Loucy (cell line): ENCODE data around the gene MINAR2.

Source experiments
- H2AFZ ChIP-seq: fragments of 200-600 bp; sonication (generic); 2 replicates; pipeline ENCODE4 v1.6.0; 2016; ENCODE audit warnings: antibody characterized with exemption, mild to moderate bottlenecking, low read length, moderate library complexity
- H3F3A ChIP-seq: fragments of 200-600 bp; 2 replicates; pipeline ENCODE4 v1.6.0; 2016; ENCODE audit warnings: antibody characterized with exemption, low read depth, mild to moderate bottlenecking
- H3K27me3 ChIP-seq: fragments of 200-600 bp; sonication (generic); 2 replicates; pipeline ENCODE4 v1.6.1; 2014; ENCODE audit warnings: low read length, mild to moderate bottlenecking; ENCODE audit not compliant: insufficient read depth, poor library complexity, severe bottlenecking
- H3K36me3 ChIP-seq: fragments of 200-600 bp; sonication (generic); 2 replicates; pipeline ENCODE4 v1.6.1; 2016; ENCODE audit warnings: low read length; ENCODE audit not compliant: insufficient read depth
- H3K4me1 ChIP-seq: fragments of 200-600 bp; sonication (generic); 2 replicates; pipeline ENCODE4 v1.5.1; 2014; ENCODE audit warnings: low read length, mild to moderate bottlenecking; ENCODE audit not compliant: insufficient read depth, poor library complexity, severe bottlenecking
- H3K4me2 ChIP-seq: fragments of 200-600 bp; sonication (generic); 2 replicates; pipeline ENCODE4 v1.6.0; 2014; ENCODE audit warnings: antibody characterized with exemption, low read length, low read depth, mild to moderate bottlenecking; ENCODE audit not compliant: poor library complexity, severe bottlenecking
- H3K4me3 ChIP-seq: fragments of 200-600 bp; sonication (generic); 2 replicates; pipeline ENCODE4 v1.5.1; 2014; ENCODE audit warnings: low read length, mild to moderate bottlenecking, mixed read lengths; ENCODE audit not compliant: poor library complexity, severe bottlenecking
- H3K79me2 ChIP-seq: fragments of 200-600 bp; sonication (generic); 2 replicates; pipeline ENCODE4 v1.6.1; 2014; ENCODE audit warnings: low read length; ENCODE audit not compliant: insufficient read depth
- H3K9ac ChIP-seq: fragments of 200-600 bp; sonication (generic); 2 replicates; pipeline ENCODE4 v1.6.0; 2014; ENCODE audit warnings: mild to moderate bottlenecking, low read depth, low read length, moderate library complexity; ENCODE audit not compliant: poor library complexity, severe bottlenecking
- H3K9me2 ChIP-seq: fragments of 200-600 bp; sonication (generic); replicated peaks from 2 replicates; pipeline ENCODE4 v1.6.1; 2016; ENCODE audit warnings: low read depth, low read length, mixed read lengths
- H3K9me3 ChIP-seq: fragments of 200-600 bp; sonication (generic); 2 replicates; pipeline ENCODE4 v1.6.1; 2014; ENCODE audit warnings: mild to moderate bottlenecking, antibody characterized with exemption, low read length, low read depth; ENCODE audit not compliant: insufficient read depth
- H4K20me1 ChIP-seq: fragments of 200-600 bp; sonication (generic); 2 replicates; pipeline ENCODE4 v1.6.0; 2014; ENCODE audit warnings: antibody characterized with exemption, low read length, mild to moderate bottlenecking; ENCODE audit not compliant: insufficient read depth, poor library complexity, severe bottlenecking
- EZH2phosphoT487 ChIP-seq: fragments of 200-600 bp; IDR thresholded peaks from 2 replicates; pipeline ENCODE4 v1.6.1; 2018; ENCODE audit warnings: antibody characterized with exemption, mild to moderate bottlenecking, moderate library complexity, borderline replicate concordance
- TF ChIP-seq, protein P1 (sequence below): fragments of 200-600 bp; sonication (generic); conservative IDR thresholded peaks from 2 replicates; pipeline ENCODE4 v1.5.1; 2014; ENCODE audit warnings: mild to moderate bottlenecking, antibody characterized with exemption, low read length

Gene MINAR2

DNA sequence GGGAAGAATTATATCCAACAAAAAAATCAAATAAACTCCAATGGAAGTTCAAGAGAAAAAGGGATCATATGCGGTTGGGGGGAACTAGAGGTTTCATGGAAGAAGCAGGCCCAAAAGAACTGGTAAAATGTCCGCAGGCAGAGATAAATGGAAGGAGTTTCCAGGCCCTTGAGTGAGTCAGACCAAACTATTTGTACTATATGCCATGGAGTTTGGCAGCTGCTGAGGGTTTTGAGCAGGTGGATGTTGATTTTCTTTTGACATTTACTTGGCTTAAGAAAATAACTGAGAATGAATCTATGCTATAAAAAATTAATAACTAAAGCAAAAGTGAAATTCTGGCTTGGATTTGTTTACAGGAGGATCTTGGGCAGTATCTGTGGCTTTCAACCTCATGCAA lies 33.7 kb downstream of the MINAR2 start:
- no peak overlapping the region for H2AFZ ChIP-seq
- H4K20me1 ChIP-seq, result no peaks in the 10 kb centered on the region
- no peaks in the 10 kb centered on the region for H3K36me3 ChIP-seq
- TF ChIP-seq EZH2phosphoT487, result no peak
- TF ChIP-seq, protein P1, sequence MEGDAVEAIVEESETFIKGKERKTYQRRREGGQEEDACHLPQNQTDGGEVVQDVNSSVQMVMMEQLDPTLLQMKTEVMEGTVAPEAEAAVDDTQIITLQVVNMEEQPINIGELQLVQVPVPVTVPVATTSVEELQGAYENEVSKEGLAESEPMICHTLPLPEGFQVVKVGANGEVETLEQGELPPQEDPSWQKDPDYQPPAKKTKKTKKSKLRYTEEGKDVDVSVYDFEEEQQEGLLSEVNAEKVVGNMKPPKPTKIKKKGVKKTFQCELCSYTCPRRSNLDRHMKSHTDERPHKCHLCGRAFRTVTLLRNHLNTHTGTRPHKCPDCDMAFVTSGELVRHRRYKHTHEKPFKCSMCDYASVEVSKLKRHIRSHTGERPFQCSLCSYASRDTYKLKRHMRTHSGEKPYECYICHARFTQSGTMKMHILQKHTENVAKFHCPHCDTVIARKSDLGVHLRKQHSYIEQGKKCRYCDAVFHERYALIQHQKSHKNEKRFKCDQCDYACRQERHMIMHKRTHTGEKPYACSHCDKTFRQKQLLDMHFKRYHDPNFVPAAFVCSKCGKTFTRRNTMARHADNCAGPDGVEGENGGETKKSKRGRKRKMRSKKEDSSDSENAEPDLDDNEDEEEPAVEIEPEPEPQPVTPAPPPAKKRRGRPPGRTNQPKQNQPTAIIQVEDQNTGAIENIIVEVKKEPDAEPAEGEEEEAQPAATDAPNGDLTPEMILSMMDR, result no peak
- no peak overlapping the region for H3K9ac ChIP-seq
- no peak overlapping the region for H3K4me2 ChIP-seq
- no peaks in the 10 kb centered on the region for H3K27me3 ChIP-seq
- no peak overlapping the region for H3K4me3 ChIP-seq
- H3K79me2 ChIP-seq, result no peaks in the 10 kb centered on the region
- H3K4me1 ChIP-seq, result no peaks in the 10 kb centered on the region
- no peaks in the 10 kb centered on the region for H3K9me3 ChIP-seq
- no peaks in the 10 kb centered on the region for H3F3A ChIP-seq
- H3K9me2 ChIP-seq, result no peaks in the 10 kb centered on the region

DNA sequence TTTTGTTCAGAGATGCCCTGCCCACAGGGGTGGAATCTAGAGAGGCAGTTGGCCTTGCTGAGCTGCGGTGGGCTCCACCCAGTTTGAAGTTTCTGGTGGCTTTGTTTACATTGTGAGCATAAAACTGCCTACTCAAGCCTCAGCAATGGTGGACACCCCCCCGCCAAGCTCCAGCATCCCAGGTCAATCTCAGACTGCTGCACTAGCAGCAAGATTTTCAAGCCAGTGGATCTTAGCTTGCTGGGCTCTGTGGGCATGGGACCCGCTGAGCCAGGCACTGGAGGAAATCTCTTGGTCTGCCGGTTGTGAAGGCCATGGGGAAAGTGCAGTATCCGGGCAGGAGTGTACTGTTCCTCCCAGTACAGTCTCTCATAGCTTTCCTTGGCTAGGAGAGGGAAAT lies 55.5 kb downstream of the MINAR2 start:
- Histone ChIP-seq H3F3A (no peaks in the 10 kb centered on the region), H3K9me2 (no peaks in the 10 kb centered on the region), H3K4me2 (no peak overlapping the region), H4K20me1 (no peaks in the 10 kb centered on the region), H2AFZ (no peak overlapping the region), H3K9ac (no peak overlapping the region), H3K4me3 (no peak overlapping the region), H3K4me1 (no peaks in the 10 kb centered on the region), H3K36me3 (no peaks in the 10 kb centered on the region), H3K9me3 (no peaks in the 10 kb centered on the region), H3K27me3 (no peaks in the 10 kb centered on the region), H3K79me2 (no peaks in the 10 kb centered on the region)
- TF ChIP-seq EZH2phosphoT487, result no peak
- TF ChIP-seq, protein P1, result no peak

DNA sequence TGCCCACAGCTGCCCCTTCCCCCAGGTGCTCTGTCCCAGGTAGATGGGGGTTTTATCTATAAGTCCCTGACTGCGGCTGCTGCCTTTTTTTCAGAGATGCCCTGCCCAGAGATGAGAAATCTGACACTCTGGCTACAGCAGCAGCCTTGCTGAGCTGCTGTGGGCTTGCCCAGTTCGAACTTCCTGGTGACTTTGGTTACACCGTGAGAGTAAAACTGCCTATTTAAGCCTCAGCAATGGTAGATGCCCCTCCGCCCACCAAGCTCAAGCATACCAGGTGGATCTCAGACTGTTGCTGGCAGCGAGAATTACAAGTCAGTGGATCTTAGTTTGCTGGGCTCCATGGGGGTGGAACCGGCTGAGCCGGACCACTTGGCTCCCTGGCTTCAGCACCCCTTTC lies 56.8 kb downstream of the MINAR2 start:
- no peaks in the 10 kb centered on the region for H3K4me1 ChIP-seq
- no peaks in the 10 kb centered on the region for H3K36me3 ChIP-seq
- H3K9me3 ChIP-seq, result no peaks in the 10 kb centered on the region
- H3K4me3 ChIP-seq, result no peak overlapping the region
- no peaks in the 10 kb centered on the region for H3F3A ChIP-seq
- H3K79me2 ChIP-seq, result no peaks in the 10 kb centered on the region
- H3K27me3 ChIP-seq, result no peaks in the 10 kb centered on the region
- no peaks in the 10 kb centered on the region for H4K20me1 ChIP-seq
- H3K4me2 ChIP-seq, result no peak overlapping the region
- TF ChIP-seq, protein P1, result no peak
- no peak for TF ChIP-seq EZH2phosphoT487
- H2AFZ ChIP-seq, result no peak overlapping the region
- no peak overlapping the region for H3K9ac ChIP-seq
- H3K9me2 ChIP-seq, result no peaks in the 10 kb centered on the region
